Astrocyte (in vitro differentiated cells and primary cell): ENCODE measurements around the gene CELF5.

Experiments
- EZH2 ChIP-seq: IDR thresholded peaks from 2 replicates; pipeline ENCODE4 v1.6.1; 2012; ENCODE audit warnings: mild to moderate bottlenecking, low read length, inconsistent platforms; ENCODE audit not compliant: insufficient read depth
- TF ChIP-seq, protein P1 (sequence below): IDR thresholded peaks from 2 replicates; pipeline ENCODE4 v1.5.1; 2011; ENCODE audit warnings: low read depth, mild to moderate bottlenecking, inconsistent platforms, low read length, moderate library complexity; ENCODE audit not compliant: insufficient read depth

- TF ChIP-seq EZH2: no peak
- TF ChIP-seq, protein P1, sequence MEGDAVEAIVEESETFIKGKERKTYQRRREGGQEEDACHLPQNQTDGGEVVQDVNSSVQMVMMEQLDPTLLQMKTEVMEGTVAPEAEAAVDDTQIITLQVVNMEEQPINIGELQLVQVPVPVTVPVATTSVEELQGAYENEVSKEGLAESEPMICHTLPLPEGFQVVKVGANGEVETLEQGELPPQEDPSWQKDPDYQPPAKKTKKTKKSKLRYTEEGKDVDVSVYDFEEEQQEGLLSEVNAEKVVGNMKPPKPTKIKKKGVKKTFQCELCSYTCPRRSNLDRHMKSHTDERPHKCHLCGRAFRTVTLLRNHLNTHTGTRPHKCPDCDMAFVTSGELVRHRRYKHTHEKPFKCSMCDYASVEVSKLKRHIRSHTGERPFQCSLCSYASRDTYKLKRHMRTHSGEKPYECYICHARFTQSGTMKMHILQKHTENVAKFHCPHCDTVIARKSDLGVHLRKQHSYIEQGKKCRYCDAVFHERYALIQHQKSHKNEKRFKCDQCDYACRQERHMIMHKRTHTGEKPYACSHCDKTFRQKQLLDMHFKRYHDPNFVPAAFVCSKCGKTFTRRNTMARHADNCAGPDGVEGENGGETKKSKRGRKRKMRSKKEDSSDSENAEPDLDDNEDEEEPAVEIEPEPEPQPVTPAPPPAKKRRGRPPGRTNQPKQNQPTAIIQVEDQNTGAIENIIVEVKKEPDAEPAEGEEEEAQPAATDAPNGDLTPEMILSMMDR: no peak
These were observed 20.6 kb downstream of the CELF5 start for GRCh38 chr19:3245050-3245449.
